Measurements from ENCODE around the gene RNLS. TPM values are rescaled to one million over a fixed set of nuclear protein-coding genes. Genes with fewer than 3 reads are reported as not detected.

RNLS gene
- total RNA-seq, 2 donors from 2014 or later = 6.2 to 9.4 TPM

GRCh38 chr10:88336334-88336733, 246.8 kb downstream of the RNLS start:
- TF ChIP-seq CTCF (IDR thresholded peaks at IDR 0.05) = no peak
- Histone ChIP-seq H3K4me3 (no peak overlapping the region), H3K27me3 (replicated peaks; ENCODE audit: insufficient read depth) (no peaks in the 10 kb centered on the region), H3K9me3 (no peaks in the 10 kb centered on the region), H3K27ac (no peak overlapping the region), H3K36me3 (no peaks in the 10 kb centered on the region), H3K4me1 (ENCODE audit: control insufficient read depth in 1 of 2, low read depth in 2 of 2) (no peaks in the 10 kb centered on the region)
- DNase-seq (ENCODE audit: low spot score) (no peak), ATAC-seq (ENCODE audit: insufficient number of reproducible peaks, low FRiP score, low read depth) (no peak)

DNA sequence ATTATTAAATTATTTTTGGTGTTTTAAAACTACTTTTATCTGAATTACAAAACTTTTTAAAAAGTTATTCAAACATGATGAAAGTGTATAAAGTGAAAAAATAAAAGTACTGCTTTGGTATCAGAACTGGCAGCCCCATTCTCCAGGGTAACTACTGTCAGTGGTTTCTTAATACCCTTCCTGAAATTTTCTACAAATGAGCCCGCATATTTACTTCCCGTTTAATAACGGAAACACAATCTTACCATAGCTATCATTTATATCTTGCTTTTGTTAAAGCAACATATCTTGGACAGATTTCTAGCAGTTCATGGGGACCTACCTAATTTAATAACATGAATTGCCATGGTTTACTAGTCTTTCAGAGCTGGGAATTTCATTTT, 249.9 kb downstream of the RNLS start:
- Histone ChIP-seq H3K4me1 (ENCODE audit: control insufficient read depth in 1 of 2, low read depth in 2 of 2) (no peaks in the 10 kb centered on the region), H3K27ac (no peak overlapping the region), H3K27me3 (replicated peaks; ENCODE audit: insufficient read depth) (no peaks in the 10 kb centered on the region), H3K9me3 (no peaks in the 10 kb centered on the region), H3K4me3 (no peak overlapping the region), H3K36me3 (no peaks in the 10 kb centered on the region)
- TF ChIP-seq CTCF (IDR thresholded peaks at IDR 0.05) = no peak
- ATAC-seq (ENCODE audit: insufficient number of reproducible peaks, low FRiP score, low read depth) (no peak), DNase-seq (ENCODE audit: low spot score) (no peak)

GRCh38 chr10:88332503-88333247, 250.4 kb downstream of the RNLS start:
- H3K4me1 ChIP-seq (ENCODE audit: control insufficient read depth in 1 of 2, low read depth in 2 of 2) = no peaks in the 10 kb centered on the region
- no peak for TF ChIP-seq CTCF (IDR thresholded peaks at IDR 0.05)
- no peaks in the 10 kb centered on the region for H3K9me3 ChIP-seq
- H3K27me3 ChIP-seq (replicated peaks; ENCODE audit: insufficient read depth) = no peaks in the 10 kb centered on the region
- H3K27ac ChIP-seq = no peak overlapping the region
- ATAC-seq (ENCODE audit: insufficient number of reproducible peaks, low FRiP score, low read depth) (no peak), DNase-seq (ENCODE audit: low spot score) (no peak)
- H3K4me3 ChIP-seq = no peak overlapping the region
- H3K36me3 ChIP-seq = no peaks in the 10 kb centered on the region

DNA sequence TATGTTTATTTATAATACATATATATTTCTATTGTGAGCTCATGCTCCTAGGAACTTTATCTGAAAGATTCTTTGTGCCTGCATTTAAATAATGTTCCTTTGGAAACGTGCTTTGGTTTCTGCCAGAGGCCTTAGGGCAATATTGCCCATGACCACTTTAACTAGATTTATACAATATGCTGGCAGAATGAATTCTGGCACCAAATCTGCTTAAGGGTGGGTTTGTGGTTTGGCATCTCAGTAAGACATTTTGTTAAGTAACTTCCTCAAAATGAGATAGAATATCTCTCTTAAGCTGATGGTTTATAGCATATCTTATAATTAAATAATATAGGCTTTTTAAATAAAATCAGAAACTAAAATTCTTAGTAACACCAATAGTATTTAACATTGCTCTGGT, 252.9 kb downstream of the RNLS start:
- Histone ChIP-seq H3K36me3 (no peaks in the 10 kb centered on the region), H3K27ac (no peak overlapping the region), H3K4me3 (no peak overlapping the region), H3K9me3 (no peaks in the 10 kb centered on the region), H3K27me3 (replicated peaks; ENCODE audit: insufficient read depth) (no peaks in the 10 kb centered on the region), H3K4me1 (ENCODE audit: control insufficient read depth in 1 of 2, low read depth in 2 of 2) (no peaks in the 10 kb centered on the region)
- TF ChIP-seq CTCF (IDR thresholded peaks at IDR 0.05) = no peak
- DNase-seq (ENCODE audit: low spot score) (no peak), ATAC-seq (ENCODE audit: insufficient number of reproducible peaks, low FRiP score, low read depth) (no peak)

DNA sequence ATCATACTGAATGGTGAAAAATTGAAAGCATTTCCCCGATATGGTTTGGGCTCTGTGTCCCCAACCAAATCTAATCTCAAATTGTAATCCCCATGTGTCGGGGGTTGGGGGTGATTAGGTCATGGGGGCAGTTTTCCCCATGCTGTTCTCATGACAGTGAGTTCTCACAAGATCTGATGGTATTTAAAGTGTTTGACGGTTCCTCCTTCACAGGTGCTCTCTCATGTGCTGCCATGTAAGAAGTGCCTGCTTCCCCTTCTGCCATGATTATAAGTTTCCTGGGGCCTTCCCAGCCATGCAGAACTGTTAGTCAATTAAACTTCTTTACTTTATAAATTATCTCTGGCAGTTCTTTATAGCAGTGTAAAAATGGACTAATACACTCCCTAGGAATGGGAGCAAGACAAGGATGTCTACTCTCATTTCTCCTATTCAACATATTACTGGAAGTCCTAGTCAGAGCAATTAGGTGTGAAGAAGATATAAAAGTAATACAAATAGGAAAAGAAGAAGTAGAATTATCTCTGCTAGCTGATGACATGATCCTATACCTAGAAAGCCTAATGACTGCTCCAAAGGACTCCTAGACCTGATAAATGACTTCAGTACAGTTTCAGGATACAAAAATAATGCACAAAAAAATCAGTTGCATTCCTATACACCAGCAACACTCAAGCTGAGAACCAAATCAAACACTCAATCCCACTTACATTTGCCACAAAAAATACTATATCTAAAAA, 260.6 kb downstream of the RNLS start:
- Histone ChIP-seq H3K4me1 (ENCODE audit: control insufficient read depth in 1 of 2, low read depth in 2 of 2) (no peaks in the 10 kb centered on the region), H3K27me3 (replicated peaks; ENCODE audit: insufficient read depth) (no peaks in the 10 kb centered on the region), H3K9me3 (peaks cover 14% of the 10 kb centered on the region), H3K4me3 (no peak overlapping the region), H3K36me3 (no peaks in the 10 kb centered on the region), H3K27ac (no peak overlapping the region)
- no peak for DNase-seq (ENCODE audit: low spot score)
- TF ChIP-seq CTCF (IDR thresholded peaks at IDR 0.05) = no peak
- ATAC-seq (ENCODE audit: insufficient number of reproducible peaks, low FRiP score, low read depth) = no peak
